Hepatocyte (in vitro differentiated cells): ENCODE results near the gene LCN1. TPM values are rescaled to one million over a fixed set of nuclear protein-coding genes. Genes with fewer than 3 reads are reported as not detected.

Source experiments
- DNase-seq: peaks from one replicate; pipeline ENCODE4 v3.0.0-alpha.2; 2016; ENCODE audit warnings: low spot score
- H2AFZ ChIP-seq: fragments of 200-600 bp; sonication (generic); 2 replicates; pipeline ENCODE4 v1.6.0; 2016; ENCODE audit warnings: antibody characterized with exemption, mild to moderate bottlenecking
- H3K27ac ChIP-seq: fragments of 200-600 bp; sonication (generic); 2 replicates; pipeline ENCODE4 v1.5.1; 2016; ENCODE audit warnings: mild to moderate bottlenecking
- H3K27me3 ChIP-seq: fragments of 200-600 bp; sonication (generic); 2 replicates; pipeline ENCODE4 v1.6.1; 2016
- H3K36me3 ChIP-seq: fragments of 200-600 bp; sonication (generic); replicated peaks from 2 replicates; pipeline ENCODE4 v1.5.1; 2016; ENCODE audit warnings: low read depth; ENCODE audit not compliant: insufficient read depth
- H3K4me1 ChIP-seq: fragments of 200-600 bp; sonication (generic); 2 replicates; pipeline ENCODE4 v1.5.1; 2016; ENCODE audit warnings: mild to moderate bottlenecking, moderate library complexity; ENCODE audit not compliant: insufficient read depth
- H3K4me2 ChIP-seq: fragments of 200-600 bp; sonication (generic); 2 replicates; pipeline ENCODE4 v1.6.0; 2016
- H3K4me3 ChIP-seq: fragments of 200-600 bp; sonication (generic); 2 replicates; pipeline ENCODE4 v1.5.1; 2016; ENCODE audit warnings: mild to moderate bottlenecking
- H3K79me2 ChIP-seq: fragments of 200-600 bp; sonication (generic); 2 replicates; pipeline ENCODE4 v1.6.0; 2017; ENCODE audit warnings: mild to moderate bottlenecking
- H3K9me2 ChIP-seq: fragments of 200-600 bp; sonication (generic); replicated peaks from 2 replicates; pipeline ENCODE4 v1.6.0; 2017; ENCODE audit warnings: mild to moderate bottlenecking; ENCODE audit not compliant: insufficient read depth
- H3K9me3 ChIP-seq: fragments of 200-600 bp; sonication (generic); 2 replicates; pipeline ENCODE4 v1.5.1; 2016; ENCODE audit warnings: low read depth, mild to moderate bottlenecking
- H4K20me1 ChIP-seq: fragments of 200-600 bp; sonication (generic); 2 replicates; pipeline ENCODE4 v1.6.0; 2016; ENCODE audit warnings: mild to moderate bottlenecking; ENCODE audit not compliant: insufficient read depth, poor library complexity, severe bottlenecking
- EZH2 ChIP-seq: fragments of 200-600 bp; sonication (generic); IDR thresholded peaks from 2 replicates; pipeline ENCODE4 v1.6.1; 2016; ENCODE audit warnings: antibody characterized with exemption, mild to moderate bottlenecking, borderline replicate concordance
- EZH2phosphoT487 ChIP-seq: fragments of 200-600 bp; sonication (generic); IDR thresholded peaks from one replicate; pipeline ENCODE4 v1.6.1; 2018; ENCODE audit warnings: antibody characterized with exemption, mild to moderate bottlenecking, low read depth, moderate library complexity; ENCODE audit not compliant: unreplicated experiment, severe bottlenecking
- WGBS: methylation state at CpG from one replicate; pipeline ENCODE4 v1.1.6; 2016; ENCODE audit warnings: low lambda C conversion rate; ENCODE audit errors: missing lambda C conversion rate; 5-methylcytosine and 5-hydroxymethylcytosine counted together
- polyA plus RNA-seq: library from polyadenylated mRNA; unstranded; fragments of >200 nt; fragmentation: Nextera tagmentation; extraction: Ambion mirVana; gene quantifications from 2 replicates; pipeline ENCODE4 v1.2.1, GENCODE V29; 2016
- total RNA-seq: library from RNA; depleted of rRNA; stranded (reverse); fragments of >200 nt; gene quantifications from 2 replicates; pipeline ENCODE4 v1.2.3, GENCODE V29; 2014
- TF ChIP-seq, protein P1 (sequence below): fragments of 200-600 bp; sonication (generic); IDR thresholded peaks from 2 replicates; pipeline ENCODE4 v1.5.1; 2016; ENCODE audit warnings: antibody characterized with exemption, mild to moderate bottlenecking; ENCODE audit not compliant: poor library complexity

LCN1 gene
- total and polyA plus RNA-seq, 2 experiments from 2014 or later: not detected

GRCh38 chr9:135551031-135551430 lies 29.8 kb downstream of the LCN1 start:
- H3K4me2 ChIP-seq: no peak overlapping the region
- no peaks in the 10 kb centered on the region for H3K79me2 ChIP-seq
- no peak for DNase-seq
- H3K9me3 ChIP-seq: no peaks in the 10 kb centered on the region
- H3K4me3 ChIP-seq: no peak overlapping the region
- no peaks in the 10 kb centered on the region for H4K20me1 ChIP-seq
- H3K9me2 ChIP-seq: no peaks in the 10 kb centered on the region
- no peak for TF ChIP-seq EZH2
- TF ChIP-seq, protein P1, sequence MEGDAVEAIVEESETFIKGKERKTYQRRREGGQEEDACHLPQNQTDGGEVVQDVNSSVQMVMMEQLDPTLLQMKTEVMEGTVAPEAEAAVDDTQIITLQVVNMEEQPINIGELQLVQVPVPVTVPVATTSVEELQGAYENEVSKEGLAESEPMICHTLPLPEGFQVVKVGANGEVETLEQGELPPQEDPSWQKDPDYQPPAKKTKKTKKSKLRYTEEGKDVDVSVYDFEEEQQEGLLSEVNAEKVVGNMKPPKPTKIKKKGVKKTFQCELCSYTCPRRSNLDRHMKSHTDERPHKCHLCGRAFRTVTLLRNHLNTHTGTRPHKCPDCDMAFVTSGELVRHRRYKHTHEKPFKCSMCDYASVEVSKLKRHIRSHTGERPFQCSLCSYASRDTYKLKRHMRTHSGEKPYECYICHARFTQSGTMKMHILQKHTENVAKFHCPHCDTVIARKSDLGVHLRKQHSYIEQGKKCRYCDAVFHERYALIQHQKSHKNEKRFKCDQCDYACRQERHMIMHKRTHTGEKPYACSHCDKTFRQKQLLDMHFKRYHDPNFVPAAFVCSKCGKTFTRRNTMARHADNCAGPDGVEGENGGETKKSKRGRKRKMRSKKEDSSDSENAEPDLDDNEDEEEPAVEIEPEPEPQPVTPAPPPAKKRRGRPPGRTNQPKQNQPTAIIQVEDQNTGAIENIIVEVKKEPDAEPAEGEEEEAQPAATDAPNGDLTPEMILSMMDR: no peak
- H3K27me3 ChIP-seq: no peaks in the 10 kb centered on the region
- H2AFZ ChIP-seq: no peak overlapping the region
- 94% methylated on average over 13 of the region's 14 CpGs for WGBS
- no peaks in the 10 kb centered on the region for H3K36me3 ChIP-seq
- H3K4me1 ChIP-seq: no peaks in the 10 kb centered on the region
- no peak overlapping the region for H3K27ac ChIP-seq

GRCh38 chr9:135551456-135551855 lies 30.2 kb downstream of the LCN1 start:
- no peak overlapping the region for H3K27ac ChIP-seq
- H3K9me2 ChIP-seq: no peaks in the 10 kb centered on the region
- no peak for DNase-seq
- no peaks in the 10 kb centered on the region for H4K20me1 ChIP-seq
- no peaks in the 10 kb centered on the region for H3K79me2 ChIP-seq
- H3K4me3 ChIP-seq: no peak overlapping the region
- no peak overlapping the region for H2AFZ ChIP-seq
- H3K9me3 ChIP-seq: no peaks in the 10 kb centered on the region
- 84% methylated on average over 9 of the region's 13 CpGs for WGBS
- H3K36me3 ChIP-seq: no peaks in the 10 kb centered on the region
- H3K4me2 ChIP-seq: no peak overlapping the region
- no peaks in the 10 kb centered on the region for H3K4me1 ChIP-seq
- no peaks in the 10 kb centered on the region for H3K27me3 ChIP-seq
- TF ChIP-seq EZH2phosphoT487 (no peak), EZH2 (no peak)
- TF ChIP-seq, protein P1: no peak

GRCh38 chr9:135552021-135552697 lies 30.9 kb downstream of the LCN1 start:
- no peaks in the 10 kb centered on the region for H3K9me3 ChIP-seq
- 84% methylated on average over 17 of the region's 18 CpGs for WGBS
- H3K4me3 ChIP-seq: no peak overlapping the region
- H3K4me1 ChIP-seq: no peaks in the 10 kb centered on the region
- DNase-seq: no peak
- no peak overlapping the region for H2AFZ ChIP-seq
- H3K27ac ChIP-seq: no peak overlapping the region
- no peaks in the 10 kb centered on the region for H3K9me2 ChIP-seq
- no peaks in the 10 kb centered on the region for H4K20me1 ChIP-seq
- no peaks in the 10 kb centered on the region for H3K79me2 ChIP-seq
- no peaks in the 10 kb centered on the region for H3K36me3 ChIP-seq
- no peaks in the 10 kb centered on the region for H3K27me3 ChIP-seq
- TF ChIP-seq EZH2 (no peak), EZH2phosphoT487 (no peak)
- TF ChIP-seq, protein P1: no peak
- H3K4me2 ChIP-seq: no peak overlapping the region
